Measurements from ENCODE around the gene WDR26. TPM values are rescaled to one million over a fixed set of nuclear protein-coding genes. Genes with fewer than 3 reads are reported as not detected.
A peak's percentile ranks its signal among the peaks of the same experiment; 100 is the strongest.

WDR26 gene
- total and polyA plus RNA-seq, 9 of the 15 experiments (the other 6 are each of a cell fraction or from before 2014, with no cell fraction given), result 11.5 to 66.0 (median 39.8) TPM

DNA sequence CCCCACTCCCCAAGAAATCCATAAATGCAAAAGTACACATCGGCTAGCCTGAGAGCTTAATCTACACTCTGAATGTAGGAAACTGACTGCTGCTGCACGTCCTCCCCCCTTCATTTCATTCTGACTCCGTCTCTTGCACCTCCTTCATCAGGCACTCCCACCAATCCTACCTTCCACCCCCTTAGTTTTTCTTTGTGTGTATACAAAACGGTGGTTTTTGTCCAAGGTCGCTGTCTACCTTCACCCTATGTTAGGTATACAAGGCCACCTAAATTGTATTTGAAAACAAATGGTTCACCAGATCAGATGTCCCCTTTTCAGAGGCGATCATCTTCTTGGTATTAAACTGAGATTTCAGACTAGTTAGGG, 1.9 kb downstream of the WDR26 start (continued):
- TF ChIP-seq ZNF449 (CRISPR knock-in tag; IDR thresholded peaks at IDR 0.05) (no peak), MGA (IDR thresholded peaks at IDR 0.05) (no peak), KAT7 (CRISPR knock-in tag; IDR thresholded peaks at IDR 0.05; ENCODE audit: borderline replicate concordance) (no peak; the same call in 1 of the 2 replicates), PCBP1 (IDR thresholded peaks at IDR 0.05; ENCODE audit: low read depth, low read length, poor library complexity, severe bottlenecking) (no peak), CREM (IDR thresholded peaks at IDR 0.05; ENCODE audit: low read depth) (no peak), SMARCA5 (IDR thresholded peaks at IDR 0.05) (no peak), SUPT5H (IDR thresholded peaks at IDR 0.05) (peak; percentile 37), CHD4 (IDR thresholded peaks at IDR 0.05; ENCODE audit: insufficient read depth, insufficient replicate concordance, low read depth, low read length, poor library complexity, severe bottlenecking) (no peak)
- TF ChIP-seq, protein P1, sequence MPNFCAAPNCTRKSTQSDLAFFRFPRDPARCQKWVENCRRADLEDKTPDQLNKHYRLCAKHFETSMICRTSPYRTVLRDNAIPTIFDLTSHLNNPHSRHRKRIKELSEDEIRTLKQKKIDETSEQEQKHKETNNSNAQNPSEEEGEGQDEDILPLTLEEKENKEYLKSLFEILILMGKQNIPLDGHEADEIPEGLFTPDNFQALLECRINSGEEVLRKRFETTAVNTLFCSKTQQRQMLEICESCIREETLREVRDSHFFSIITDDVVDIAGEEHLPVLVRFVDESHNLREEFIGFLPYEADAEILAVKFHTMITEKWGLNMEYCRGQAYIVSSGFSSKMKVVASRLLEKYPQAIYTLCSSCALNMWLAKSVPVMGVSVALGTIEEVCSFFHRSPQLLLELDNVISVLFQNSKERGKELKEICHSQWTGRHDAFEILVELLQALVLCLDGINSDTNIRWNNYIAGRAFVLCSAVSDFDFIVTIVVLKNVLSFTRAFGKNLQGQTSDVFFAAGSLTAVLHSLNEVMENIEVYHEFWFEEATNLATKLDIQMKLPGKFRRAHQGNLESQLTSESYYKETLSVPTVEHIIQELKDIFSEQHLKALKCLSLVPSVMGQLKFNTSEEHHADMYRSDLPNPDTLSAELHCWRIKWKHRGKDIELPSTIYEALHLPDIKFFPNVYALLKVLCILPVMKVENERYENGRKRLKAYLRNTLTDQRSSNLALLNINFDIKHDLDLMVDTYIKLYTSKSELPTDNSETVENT (CRISPR knock-in tag; IDR thresholded peaks at IDR 0.05), result no peak
- TF ChIP-seq, protein P2, sequence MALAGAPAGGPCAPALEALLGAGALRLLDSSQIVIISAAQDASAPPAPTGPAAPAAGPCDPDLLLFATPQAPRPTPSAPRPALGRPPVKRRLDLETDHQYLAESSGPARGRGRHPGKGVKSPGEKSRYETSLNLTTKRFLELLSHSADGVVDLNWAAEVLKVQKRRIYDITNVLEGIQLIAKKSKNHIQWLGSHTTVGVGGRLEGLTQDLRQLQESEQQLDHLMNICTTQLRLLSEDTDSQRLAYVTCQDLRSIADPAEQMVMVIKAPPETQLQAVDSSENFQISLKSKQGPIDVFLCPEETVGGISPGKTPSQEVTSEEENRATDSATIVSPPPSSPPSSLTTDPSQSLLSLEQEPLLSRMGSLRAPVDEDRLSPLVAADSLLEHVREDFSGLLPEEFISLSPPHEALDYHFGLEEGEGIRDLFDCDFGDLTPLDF (CRISPR knock-in tag; IDR thresholded peaks at IDR 0.05), result no peak

Data from K562 (cell line).